Stimulated activated CD8-positive, alpha-beta memory T cell treated with anti-CD3 and anti-CD28 coated beads, Interleukin-12 subunit alpha, Interleukin-12 subunit beta, amount 100 ng/mL, for 1 hour (primary cell): Measurements from ENCODE around the gene KPNA1.

Experiments
- DNase-seq: peaks from one replicate; pipeline ENCODE4 v3.0.0-alpha.2; 2020; ENCODE audit warnings: low read depth

The KPNA1 gene

DNA sequence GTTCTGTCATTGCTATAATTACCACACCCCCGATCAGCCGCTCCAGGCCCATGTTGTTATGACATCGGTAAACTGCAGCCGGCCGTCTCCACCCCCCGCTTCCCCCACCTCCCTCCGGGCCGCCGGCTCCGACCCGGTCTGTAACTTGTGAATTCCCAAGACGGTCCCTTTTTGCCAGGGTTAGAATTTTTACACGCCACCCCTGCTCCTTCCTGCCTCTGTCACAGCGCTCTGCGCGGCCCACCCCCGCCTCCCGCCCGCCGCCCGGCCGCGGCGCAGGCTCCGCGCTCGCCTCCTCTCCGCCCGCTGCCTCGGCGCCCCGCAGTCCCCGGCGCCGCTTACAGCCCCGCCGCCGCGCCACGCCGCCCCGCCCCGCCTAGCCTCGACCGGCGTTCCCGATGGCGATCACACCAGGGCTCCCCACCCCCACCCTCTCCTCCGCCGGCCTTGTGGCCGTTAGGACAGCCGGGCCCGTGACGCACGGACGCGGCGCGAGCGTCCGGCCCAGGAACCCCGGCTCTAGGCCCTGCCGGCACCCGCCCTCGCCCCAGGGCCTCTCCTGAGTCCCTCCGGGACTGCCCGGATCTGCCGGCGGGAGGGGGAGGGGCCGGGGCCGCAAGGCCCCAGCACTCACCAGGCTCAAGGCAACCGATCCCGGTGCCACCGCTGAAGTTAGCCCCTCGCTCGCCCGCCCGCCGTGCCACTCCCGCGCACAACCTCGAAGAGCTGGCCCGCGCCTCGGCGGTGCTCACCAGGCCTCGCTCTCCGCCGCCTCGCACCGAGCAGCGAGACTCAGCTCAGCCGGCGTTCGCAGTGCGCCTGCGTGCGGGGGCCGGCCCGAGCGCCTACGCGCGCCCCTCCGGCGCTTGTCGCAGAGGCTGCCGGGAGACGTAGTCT lies at the start of gene KPNA1:
Gene KPNA1, minus strand, starts transcription at position 817 of the 897 bp plus-strand sequence. CDS start 18,374 bp downstream, outside the sequence.
- DNase-seq, result peak; percentile 66

DNA sequence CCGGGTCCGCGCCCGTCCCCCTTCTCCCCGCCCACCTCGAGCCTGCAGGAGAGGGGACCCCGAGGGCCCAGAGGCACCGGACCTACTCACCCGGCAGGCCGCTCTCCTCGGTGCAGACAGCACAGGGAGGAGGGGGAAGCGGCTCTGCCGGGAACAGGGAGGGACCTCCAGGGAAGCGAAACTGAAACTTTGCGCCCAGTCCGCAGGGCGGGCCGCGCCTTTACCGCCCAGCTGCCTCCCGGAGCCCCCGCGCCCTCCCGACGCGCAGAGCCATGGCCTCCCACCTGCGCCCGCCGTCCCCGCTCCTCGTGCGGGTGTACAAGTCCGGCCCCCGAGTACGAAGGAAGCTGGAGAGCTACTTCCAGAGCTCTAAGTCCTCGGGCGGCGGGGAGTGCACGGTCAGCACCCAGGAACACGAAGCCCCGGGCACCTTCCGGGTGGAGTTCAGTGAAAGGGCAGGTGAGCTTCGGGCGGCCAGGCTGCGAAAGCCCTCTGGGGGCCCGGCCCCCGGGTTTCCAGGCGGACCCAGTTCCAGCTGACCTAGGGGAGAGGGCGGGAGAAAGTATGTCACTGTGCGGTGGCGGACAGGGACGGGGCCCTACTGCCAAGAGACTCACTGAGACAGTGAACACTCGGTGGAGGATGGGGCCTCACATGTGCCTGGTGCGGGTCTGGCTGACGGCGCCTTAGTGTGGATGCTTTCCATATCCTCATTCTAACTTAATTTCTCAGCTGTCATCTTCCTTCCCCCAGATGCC lies 49.6 kb upstream of the KPNA1 start, which contains the start of the genes DTX3L and PARP9:
Gene DTX3L, plus strand, starts transcription at position 184 of the 758 bp plus-strand sequence. Its CDS starts 89 bp downstream, at position 273.
Gene PARP9, minus strand, starts transcription at position 146 of the 758 bp plus-strand sequence. CDS start 4,680 bp downstream, outside the sequence.
- peak; percentile 72 for DNase-seq

- no peak for DNase-seq
Observed at GRCh38 chr3:122563717-122564025, 48.9 kb upstream of the KPNA1 start.

- no peak for DNase-seq
Observed at GRCh38 chr3:122562923-122563716, 48.4 kb upstream of the KPNA1 start.

GRCh38 chr3:122560680-122561079 lies 45.9 kb upstream of the KPNA1 start:
- peak; percentile 43 for DNase-seq

- DNase-seq, result no peak
Observed at GRCh38 chr3:122559906-122560305, 45.2 kb upstream of the KPNA1 start.

DNA sequence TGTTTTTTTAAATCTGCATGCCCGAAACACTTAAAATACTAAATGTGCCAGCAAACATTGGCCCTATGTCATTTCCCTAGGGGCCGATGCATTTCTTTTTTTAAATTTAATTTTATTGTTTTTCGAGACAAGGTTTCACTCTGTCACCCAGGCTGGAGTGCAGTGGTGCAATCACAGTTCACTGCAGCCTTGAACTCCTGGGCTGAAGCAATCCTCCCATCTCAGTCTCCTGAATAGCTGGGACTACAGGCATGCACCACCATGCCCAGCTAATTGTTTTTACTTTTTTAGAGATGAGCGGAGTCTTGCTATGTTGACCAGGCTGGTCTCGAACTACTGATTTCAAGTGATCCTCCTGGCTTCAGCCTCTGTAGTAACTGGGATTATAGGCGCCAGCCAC lies 43.9 kb upstream of the KPNA1 start:
- no peak for DNase-seq

GRCh38 chr3:122557356-122557755 lies 42.6 kb upstream of the KPNA1 start:
- DNase-seq, result no peak

GRCh38 chr3:122555275-122556071 lies 40.7 kb upstream of the KPNA1 start:
- no peak for DNase-seq

- DNase-seq, result no peak
Observed at GRCh38 chr3:122553171-122553570, 38.4 kb upstream of the KPNA1 start.

- no peak for DNase-seq
Observed at GRCh38 chr3:122548619-122549018, 33.9 kb upstream of the KPNA1 start.

DNA sequence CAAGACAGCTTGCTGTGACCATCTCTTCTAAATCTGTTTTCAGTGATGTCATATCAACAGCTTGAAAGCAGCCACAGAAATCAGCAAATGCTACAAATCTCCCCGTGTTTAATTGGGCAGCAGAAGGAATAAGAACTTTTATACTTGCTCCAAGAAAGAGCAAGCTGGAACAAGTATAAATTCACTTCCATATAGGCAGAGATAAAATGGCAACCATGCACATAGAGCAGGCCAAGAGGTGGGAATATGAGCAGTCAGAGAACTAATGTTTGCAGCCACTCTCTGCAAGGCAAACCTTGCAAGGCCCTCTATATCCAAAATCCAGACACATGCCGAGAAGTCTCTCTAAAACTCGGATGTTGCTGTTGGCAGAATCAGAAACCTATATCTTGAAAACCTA lies 33.3 kb upstream of the KPNA1 start:
- no peak for DNase-seq

- no peak for DNase-seq
Observed at GRCh38 chr3:122546151-122546550, 31.4 kb upstream of the KPNA1 start.

- no peak for DNase-seq
Observed at GRCh38 chr3:122538956-122539490, 24.3 kb upstream of the KPNA1 start.

GRCh38 chr3:122536632-122537001 lies 21.9 kb upstream of the KPNA1 start:
- no peak for DNase-seq

DNA sequence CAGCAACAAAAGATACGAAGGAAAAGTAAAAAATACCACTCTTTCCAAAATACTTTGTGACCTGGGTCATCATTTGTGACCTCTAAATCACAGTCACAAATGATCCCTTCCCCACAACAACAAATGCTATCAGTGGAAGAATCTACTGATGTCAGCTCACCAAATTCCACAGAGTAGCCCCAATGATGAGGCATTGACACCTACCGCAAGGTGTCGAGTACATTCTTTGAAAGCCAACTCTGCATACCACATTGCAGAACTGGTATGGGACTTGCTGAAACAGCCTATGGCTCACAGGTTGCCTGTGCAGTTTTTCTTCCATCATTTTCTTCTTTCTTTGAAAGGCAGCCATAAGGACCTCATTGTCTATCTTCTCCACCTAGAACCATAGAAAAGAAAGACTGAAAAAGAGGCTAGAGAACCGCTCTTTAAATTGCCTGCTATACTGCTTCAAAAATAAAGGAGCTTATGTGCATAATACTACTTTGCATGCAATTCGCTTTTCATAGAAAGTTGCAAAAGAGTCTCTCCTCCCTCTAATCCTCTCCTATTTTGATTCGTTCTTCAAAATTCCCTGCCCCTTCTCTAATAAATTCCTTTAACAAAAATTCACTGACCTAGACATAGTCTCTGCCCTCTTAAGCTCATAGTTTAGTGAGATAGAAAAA lies 21.4 kb upstream of the KPNA1 start:
- no peak for DNase-seq

GRCh38 chr3:122533931-122534334 lies 19.2 kb upstream of the KPNA1 start:
- DNase-seq, result no peak

GRCh38 chr3:122533480-122533879 lies 18.7 kb upstream of the KPNA1 start:
- no peak for DNase-seq

DNA sequence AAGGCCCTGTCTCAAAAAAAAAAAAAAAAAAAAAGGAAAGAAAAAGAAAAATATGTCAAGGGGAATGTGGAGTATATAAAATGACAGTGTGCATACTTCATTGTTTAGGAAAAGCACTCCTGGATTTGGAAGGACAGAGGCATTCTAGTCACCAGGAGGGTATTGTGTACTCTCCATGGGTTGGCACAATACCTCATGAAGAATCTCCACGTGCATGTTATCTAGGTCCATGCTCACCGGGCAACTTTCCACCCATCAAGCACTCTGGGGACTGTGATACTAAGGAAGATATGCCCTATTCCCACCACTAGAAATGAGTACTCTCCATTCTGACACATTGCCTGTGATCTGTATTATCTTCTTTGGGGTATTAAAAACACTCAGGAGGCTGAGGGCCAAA lies 15.4 kb upstream of the KPNA1 start:
- DNase-seq, result no peak

DNA sequence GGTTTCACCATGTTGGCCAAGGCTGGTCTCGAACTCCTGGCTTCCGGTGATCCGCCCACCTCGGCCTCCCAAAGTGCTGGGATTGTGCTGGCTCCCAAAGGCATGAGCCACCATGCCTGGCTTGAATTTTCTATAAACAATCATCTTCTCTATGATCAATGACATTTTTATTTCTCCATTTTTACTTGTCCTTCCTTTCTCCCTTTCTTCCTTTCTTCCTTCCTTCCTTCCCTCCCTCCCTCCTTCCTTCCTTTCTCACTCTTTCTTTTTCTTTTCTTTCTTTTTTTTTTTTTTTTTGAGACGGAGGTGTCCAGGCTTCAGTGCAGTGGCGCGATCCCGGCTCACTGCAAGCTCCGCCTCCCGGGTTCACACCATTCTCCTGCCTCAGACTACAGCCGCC lies 8.6 kb upstream of the KPNA1 start:
- DNase-seq, result no peak

- DNase-seq, result no peak
Observed at GRCh38 chr3:122520861-122521260, 6.1 kb upstream of the KPNA1 start.
